AG04450 (cell line): ENCODE measurements around the gene ZFY. TPM values are rescaled to one million over a fixed set of nuclear protein-coding genes. Genes with fewer than 3 reads are reported as not detected.

ENCODE experiments used
- CTCF ChIA-PET: fragments of 300-600, 350-600 bp; formaldehyde crosslinking; extraction: SDS; loops from one replicate; lab custom pipeline; 2022; ENCODE audit warnings: antibody characterized with exemption, inconsistent platforms; lab: Charles Lee
- POLR2A ChIA-PET: fragments of 350-600 bp; formaldehyde crosslinking; extraction: SDS; loops from one replicate; lab custom pipeline; 2021; ENCODE audit warnings: antibody characterized with exemption, inconsistent platforms; lab: Yijun Ruan, JAX
- DNase-seq: peaks from one replicate; pipeline ENCODE4 v3.0.0-alpha.2; 2011; ENCODE audit warnings: low read depth, low spot score
- H3K27ac ChIP-seq: one replicate; pipeline ENCODE4 v1.5.1; 2012; ENCODE audit warnings: low read depth, low read length, control low read depth
- H3K27me3 ChIP-seq: one replicate; pipeline ENCODE4 v1.6.0; 2012; ENCODE audit warnings: low read length; ENCODE audit not compliant: control insufficient read depth, insufficient read depth
- H3K4me3 ChIP-seq: 2 replicates; pipeline ENCODE4 v1.5.1; 2011; ENCODE audit warnings: mild to moderate bottlenecking, low read depth, low read length, control low read depth
- H3K9me3 ChIP-seq: 2 replicates; pipeline ENCODE4 v1.5.1; 2012; ENCODE audit warnings: low read length; ENCODE audit not compliant: control insufficient read depth, insufficient read depth
- polyA plus RNA-seq: library from polyadenylated mRNA; depleted of rRNA; stranded (reverse); fragments of >200 nt; gene quantifications from 2 replicates; pipeline ENCODE4 v1.2.3, GENCODE V29; 2011
- TF ChIP-seq, protein P1 (sequence below): IDR thresholded peaks from 2 replicates; pipeline ENCODE4 v1.5.1; 2011; ENCODE audit warnings: low read depth, low read length, control low read depth, inconsistent platforms

The ZFY gene
- polyA plus RNA-seq, 1 experiment, result 16.5 TPM

DNA sequence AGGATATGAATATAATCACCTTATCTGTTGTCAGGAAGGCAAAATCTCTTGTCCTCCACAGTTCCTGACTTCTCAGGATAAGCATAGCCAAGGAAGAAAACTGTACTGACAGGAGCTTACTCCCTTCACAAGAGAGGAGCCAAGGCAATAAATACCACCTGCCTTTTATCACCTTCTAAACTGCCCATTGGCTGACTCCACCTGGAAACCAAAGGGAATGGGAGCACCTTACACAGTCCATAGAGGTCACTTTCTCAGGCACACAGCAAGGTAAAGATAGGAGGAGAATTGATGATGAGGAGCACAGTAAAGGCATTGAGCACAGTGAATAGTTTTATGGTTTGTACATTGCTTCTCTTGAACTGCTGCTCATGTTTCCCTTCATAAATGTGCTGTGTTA lies 72.8 kb downstream of the ZFY start:
- DNase-seq, result no peak
- no peaks in the 10 kb centered on the region for H3K27me3 ChIP-seq
- H3K27ac ChIP-seq, result no peak overlapping the region
- ChIA-PET CTCF (no interaction called here), POLR2A (no interaction called here)
- TF ChIP-seq, protein P1, sequence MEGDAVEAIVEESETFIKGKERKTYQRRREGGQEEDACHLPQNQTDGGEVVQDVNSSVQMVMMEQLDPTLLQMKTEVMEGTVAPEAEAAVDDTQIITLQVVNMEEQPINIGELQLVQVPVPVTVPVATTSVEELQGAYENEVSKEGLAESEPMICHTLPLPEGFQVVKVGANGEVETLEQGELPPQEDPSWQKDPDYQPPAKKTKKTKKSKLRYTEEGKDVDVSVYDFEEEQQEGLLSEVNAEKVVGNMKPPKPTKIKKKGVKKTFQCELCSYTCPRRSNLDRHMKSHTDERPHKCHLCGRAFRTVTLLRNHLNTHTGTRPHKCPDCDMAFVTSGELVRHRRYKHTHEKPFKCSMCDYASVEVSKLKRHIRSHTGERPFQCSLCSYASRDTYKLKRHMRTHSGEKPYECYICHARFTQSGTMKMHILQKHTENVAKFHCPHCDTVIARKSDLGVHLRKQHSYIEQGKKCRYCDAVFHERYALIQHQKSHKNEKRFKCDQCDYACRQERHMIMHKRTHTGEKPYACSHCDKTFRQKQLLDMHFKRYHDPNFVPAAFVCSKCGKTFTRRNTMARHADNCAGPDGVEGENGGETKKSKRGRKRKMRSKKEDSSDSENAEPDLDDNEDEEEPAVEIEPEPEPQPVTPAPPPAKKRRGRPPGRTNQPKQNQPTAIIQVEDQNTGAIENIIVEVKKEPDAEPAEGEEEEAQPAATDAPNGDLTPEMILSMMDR, result no peak
- H3K4me3 ChIP-seq, result no peak overlapping the region
- no peaks in the 10 kb centered on the region for H3K9me3 ChIP-seq

DNA sequence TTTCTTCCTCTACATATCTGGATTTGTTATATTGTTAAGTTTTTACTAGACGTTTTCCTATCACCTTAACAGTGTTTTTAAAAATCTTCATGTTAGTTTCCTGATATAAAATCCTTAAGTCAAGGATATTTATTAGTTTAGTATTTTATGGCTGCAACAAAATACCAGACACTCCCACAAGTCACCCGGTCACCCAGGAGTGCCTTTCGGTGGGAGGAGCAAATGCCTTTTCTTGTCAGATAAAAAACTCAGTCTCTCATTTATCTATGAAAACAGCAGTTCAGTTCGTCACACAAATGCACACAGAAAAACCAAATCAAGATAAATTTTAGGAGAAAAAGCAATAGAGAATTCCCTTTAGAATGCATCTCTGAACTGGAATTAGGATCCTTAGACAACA lies 77.0 kb downstream of the ZFY start:
- no peaks in the 10 kb centered on the region for H3K9me3 ChIP-seq
- POLR2A ChIA-PET, result no interaction called here

DNA sequence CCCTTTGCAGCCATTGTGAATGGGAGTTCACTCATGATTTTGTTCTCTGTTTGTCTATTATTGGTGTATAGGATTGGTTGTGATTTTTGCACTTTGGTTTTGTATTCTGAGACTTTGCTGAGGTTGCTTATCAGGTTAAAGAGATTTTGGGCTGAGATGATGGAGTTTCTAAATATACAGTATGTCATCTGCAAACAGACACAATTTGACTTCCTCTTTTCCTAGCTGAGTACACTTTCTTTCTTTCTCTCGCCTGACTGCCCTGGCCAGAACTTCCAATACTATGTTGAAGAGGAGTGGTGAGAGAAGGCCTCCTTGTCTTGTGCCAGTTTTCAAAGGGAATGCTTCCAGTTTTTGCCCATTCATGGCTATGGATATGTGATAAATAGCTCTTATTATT lies 81.4 kb downstream of the ZFY start:
- POLR2A ChIA-PET, result no interaction called here
- no peaks in the 10 kb centered on the region for H3K9me3 ChIP-seq
- TF ChIP-seq, protein P1, result no peak
- DNase-seq, result no peak
- no peak overlapping the region for H3K4me3 ChIP-seq
- no peak overlapping the region for H3K27ac ChIP-seq
- no peaks in the 10 kb centered on the region for H3K27me3 ChIP-seq
- CTCF ChIA-PET, result no interaction called here

More for the DNA sequence above, 77.0 kb downstream of the ZFY start:
- Histone ChIP-seq H3K27me3 (no peaks in the 10 kb centered on the region), H3K4me3 (no peak overlapping the region), H3K27ac (no peak overlapping the region)
- DNase-seq, result no peak
- CTCF ChIA-PET, result no interaction called here
- TF ChIP-seq, protein P1, result no peak

DNA sequence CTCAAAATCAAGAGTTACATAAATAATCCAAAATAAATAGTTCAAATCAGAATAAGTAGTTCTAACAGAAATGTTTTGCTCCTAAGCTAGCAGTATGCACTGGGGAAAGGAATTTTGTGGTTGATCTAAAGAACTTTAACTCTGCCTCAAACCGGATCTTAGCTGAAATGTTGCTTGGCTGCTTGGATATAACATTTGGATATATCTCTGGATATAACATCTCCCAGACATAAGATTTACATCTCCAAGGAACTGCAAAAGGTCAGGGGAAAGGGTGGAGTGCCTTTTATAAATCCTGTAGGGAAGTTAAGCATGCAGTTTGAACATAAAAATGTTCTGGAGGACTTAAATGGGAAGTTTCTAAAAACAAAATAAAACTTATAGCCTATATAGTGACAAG lies 83.4 kb downstream of the ZFY start:
- Histone ChIP-seq H3K4me3 (no peak overlapping the region), H3K27ac (no peak overlapping the region), H3K27me3 (no peaks in the 10 kb centered on the region), H3K9me3 (no peaks in the 10 kb centered on the region)
- ChIA-PET POLR2A (no interaction called here), CTCF (no interaction called here)
- TF ChIP-seq, protein P1, result no peak
- DNase-seq, result no peak

DNA sequence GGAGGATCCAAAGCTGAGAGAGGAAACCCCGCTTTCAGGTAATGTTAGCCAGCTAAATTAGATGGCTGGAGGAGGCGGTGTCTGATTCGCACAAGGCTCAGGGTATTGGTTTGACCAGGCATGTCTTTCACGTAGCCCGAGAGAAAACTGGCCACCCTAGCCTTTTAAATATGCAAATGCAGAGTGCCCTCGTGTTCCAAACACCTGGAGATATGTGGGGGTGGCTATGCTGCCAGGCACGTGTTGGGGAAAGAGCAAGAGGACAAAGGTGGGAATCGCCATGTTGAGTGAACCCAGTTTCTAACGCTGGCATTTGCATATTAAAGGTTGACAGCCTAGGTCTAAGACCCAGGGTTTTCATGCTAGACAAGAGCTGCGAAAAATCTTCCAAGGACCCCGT lies 84.4 kb downstream of the ZFY start:
- POLR2A ChIA-PET, result no interaction called here
- no peak for DNase-seq
- Histone ChIP-seq H3K9me3 (no peaks in the 10 kb centered on the region), H3K4me3 (no peak overlapping the region), H3K27me3 (no peaks in the 10 kb centered on the region), H3K27ac (no peak overlapping the region)
- TF ChIP-seq, protein P1, result no peak
- CTCF ChIA-PET, result no interaction called here
